Fibroblast of skin of left biceps (primary cell): ENCODE data around the gene IQCK.

Experiments
- DNase-seq, 2 experiments: peaks; one replicate each; pipeline ENCODE4 v3.0.0-alpha.2; 2013; ENCODE audit warnings: low read depth in 2 of 2

Gene IQCK

DNA sequence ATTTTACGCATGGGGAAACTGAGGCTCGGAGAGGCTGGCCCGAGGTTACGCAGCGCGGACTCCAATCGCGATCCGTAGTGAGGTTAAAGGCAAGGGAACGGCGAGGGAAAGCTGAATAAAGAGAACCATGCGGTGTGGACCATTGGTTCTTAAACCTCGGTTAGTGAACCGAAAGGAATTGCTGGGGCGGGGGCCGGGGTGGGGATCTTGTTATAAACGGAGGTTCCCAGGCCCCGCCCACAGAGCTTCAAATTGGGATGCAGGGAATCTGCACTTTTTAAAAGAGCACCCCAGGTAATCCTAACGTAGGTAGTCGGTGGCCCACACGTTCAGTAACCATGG is 524 bp downstream of the IQCK start:
- no peak for DNase-seq

DNA sequence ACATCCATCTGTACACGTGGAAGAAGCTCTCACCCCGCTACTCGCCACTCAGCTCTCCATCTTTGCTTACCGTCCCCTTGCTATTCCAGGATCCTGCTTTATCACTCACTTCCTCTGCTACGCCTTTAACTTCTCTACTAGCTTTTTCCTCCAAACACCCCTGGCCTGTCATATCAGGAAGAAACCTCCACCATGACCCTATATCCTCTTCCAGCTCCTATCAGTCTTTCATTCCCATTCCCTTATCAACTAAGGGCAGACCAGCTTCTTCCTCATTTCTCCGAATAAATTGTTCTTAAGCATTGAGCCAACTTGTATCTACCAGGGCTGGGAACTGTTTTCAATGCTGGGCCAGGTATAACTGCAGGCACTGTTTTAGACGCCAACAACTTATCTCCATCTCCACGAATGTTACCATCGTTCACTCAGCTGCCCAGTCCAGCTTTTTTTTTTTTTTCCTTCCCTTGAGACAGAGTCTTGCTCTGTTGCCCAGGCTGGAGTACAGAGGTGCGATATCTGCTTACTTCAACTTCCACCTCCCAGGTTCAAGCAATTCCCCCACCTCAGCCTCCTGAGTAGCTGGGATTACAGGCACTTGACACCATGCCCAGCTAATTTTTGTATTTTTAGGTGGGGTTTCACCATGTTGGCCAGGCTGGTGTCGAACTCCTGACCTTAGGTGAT is 4.3 kb downstream of the IQCK start:
- no peak for DNase-seq

DNA sequence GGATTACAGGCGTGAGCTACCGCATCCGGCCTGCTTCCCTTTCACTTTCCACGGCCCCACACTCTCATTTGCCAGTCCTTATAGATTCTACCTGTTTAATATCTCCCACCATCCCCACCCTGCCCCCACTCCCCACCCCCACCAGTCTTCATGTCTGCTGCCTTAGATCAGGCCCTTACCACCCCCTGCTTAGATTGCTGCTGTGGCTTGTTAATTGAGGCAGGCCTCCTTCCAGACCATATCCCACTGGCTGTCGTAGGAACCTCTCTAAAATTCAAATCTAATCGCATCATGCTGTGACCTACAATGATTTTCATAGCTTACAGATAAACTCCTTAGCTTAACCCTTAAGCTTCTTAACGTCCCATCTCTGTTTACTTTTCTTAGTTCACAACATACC is 4.9 kb downstream of the IQCK start:
- DNase-seq = no peak

DNA sequence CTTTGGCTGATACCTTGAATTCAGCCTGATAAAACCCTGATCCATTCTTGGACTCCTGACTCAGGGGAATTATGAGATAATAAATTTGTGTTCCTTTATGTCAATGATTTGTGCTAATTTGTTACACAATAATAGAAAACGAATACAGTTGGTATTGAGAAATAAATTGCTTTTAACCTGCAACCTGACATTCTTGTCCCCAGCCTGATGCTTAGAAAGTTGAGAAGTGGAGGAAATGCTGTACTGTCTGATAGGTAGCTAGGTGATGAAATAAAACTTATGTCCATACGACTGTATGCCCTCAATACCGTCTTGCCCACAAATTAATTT is 10.5 kb downstream of the IQCK start:
- DNase-seq = no peak

DNA sequence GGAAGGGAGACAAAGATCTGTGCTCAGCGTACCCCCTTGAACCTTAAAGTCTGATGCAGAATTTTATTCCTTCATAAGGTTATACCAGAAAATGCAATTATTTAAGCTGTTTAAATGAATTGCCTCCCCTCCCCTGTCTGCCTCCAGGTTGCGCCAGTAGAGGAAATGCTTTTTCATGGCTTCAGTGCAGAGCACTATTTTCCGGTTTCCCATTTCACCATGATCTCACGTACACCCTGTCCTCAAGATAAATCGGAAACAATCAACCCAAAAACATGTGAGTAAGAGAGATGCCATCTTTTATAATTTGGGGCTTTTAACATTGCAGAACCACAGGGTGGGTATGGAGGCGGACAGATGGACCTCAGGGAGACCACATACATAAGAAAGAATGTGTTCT is 15.5 kb downstream of the IQCK start:
- DNase-seq = no peak

DNA sequence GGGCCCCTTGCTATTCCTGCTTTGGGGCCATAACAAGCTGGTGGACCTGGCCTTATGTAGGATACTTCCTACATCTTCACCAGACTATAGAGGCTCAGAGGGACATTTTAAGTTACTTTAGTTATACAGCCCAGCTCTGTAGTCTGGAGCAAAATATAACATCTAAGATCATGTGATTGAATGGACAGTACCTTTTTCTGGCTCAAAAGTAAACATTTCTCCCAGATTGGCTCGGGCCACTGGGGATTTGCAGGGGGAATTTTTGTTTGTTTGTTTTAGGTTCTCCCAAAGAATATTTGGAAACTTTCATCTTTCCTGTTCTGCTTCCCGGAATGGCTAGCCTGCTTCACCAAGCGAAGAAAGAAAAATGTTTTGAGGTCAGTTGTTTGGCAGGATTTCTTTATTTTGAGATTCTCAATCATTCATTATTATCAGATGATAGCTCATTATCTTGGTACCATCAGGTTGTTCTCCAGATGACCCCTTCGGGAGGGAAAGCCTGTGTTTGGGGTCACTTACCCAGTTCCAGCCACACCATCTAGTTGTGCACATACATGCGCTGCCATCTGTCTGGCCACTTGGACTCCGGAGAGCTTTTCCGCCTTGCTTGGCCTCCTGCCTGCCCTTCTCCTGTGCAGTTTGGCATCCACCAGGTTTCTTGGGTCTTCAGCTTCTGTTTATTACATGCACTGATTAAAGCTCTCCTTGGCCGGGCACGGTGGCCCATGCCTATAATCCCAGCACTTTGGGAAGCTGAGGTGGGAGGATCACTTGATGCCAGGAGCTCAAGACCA is 17.2 kb downstream of the IQCK start:
- DNase-seq = no peak

DNA sequence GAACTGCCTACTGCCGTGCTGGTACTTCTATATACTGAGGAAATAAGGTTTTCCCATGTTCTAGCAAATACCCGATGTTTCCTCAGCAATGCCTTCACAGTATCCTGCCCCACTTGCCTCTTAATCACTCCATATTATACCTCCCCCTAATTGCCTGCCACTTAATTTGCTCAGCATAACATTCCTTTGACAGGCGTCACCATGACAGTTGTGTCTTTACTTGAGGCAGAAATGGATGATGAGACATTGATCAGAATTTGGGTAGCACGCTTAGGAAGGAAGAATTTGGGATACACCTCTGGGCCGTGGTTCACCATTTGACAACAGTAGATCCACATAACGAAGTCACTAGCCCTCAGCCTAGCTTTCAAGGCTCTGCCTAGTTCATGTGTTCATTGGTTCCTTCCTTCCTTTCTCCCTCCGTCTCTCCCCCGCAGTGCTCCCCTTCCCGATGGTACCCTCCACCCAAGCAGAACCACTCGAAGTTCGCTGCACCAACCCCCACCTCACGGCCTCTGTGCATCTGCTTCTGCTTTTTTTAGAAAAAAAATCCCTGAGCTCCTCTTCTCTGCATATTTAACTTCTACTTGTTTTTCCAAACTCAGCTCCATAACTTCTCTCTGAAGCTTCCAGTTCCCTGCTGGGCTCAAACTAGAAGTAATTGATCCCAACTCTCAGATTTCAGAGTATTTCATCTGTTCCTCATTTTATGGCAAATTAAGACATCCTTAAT is 19.4 kb downstream of the IQCK start:
- no peak for DNase-seq

DNA sequence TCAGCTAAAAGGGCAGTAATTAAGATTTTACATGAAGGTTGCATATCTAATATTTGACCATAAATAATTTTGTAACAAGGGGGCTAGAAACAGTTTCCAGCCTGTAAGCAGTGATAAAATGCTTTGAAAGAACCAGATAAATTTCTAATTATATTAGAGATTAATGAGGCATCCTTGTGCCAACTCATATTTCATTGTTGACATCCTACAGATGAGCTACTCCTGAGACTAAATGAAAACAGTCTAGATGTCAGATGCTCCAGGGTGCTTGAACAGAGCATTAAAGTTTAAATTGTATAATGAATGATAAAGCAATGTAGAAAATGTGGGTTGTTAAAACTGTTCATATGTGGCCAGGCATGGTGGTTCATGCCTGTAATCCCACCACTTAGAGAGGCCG is 23.3 kb downstream of the IQCK start:
- no peak for DNase-seq

DNA sequence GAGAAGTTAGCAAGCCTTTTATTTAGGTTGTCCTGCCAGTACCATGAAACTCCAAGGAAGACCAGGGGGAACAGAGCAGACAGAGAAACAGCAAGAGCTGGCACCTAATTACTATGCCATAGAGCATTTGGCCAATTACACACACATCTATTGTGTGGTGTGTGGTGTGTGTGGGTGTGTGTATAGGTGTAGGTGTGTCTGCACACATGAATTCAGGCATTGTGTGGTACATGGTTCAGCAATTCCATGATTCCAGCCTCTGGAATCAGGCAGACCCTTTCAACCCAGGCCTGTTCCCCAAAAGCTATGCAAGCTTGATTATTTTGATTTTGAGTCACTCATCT is 25.7 kb downstream of the IQCK start:
- DNase-seq = no peak

DNA sequence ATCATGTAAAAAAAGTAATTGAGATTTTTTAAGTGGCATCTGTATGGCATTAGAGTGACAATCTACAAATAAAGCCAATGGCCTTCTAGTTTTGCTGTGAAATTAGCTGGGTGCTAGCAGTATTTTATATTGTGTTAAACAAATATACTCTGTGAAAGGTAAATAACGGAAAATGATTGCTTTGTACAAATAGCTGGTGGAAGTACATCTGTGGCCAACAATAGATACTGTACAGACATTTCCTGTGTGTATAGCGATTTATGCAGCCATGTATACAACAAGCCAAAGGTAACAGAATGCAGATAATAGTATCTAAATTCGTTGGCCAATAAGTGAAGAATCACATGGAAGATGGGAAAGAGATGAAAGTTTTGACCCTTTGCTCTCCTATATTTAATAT is 26.6 kb downstream of the IQCK start:
- DNase-seq = no peak

DNA sequence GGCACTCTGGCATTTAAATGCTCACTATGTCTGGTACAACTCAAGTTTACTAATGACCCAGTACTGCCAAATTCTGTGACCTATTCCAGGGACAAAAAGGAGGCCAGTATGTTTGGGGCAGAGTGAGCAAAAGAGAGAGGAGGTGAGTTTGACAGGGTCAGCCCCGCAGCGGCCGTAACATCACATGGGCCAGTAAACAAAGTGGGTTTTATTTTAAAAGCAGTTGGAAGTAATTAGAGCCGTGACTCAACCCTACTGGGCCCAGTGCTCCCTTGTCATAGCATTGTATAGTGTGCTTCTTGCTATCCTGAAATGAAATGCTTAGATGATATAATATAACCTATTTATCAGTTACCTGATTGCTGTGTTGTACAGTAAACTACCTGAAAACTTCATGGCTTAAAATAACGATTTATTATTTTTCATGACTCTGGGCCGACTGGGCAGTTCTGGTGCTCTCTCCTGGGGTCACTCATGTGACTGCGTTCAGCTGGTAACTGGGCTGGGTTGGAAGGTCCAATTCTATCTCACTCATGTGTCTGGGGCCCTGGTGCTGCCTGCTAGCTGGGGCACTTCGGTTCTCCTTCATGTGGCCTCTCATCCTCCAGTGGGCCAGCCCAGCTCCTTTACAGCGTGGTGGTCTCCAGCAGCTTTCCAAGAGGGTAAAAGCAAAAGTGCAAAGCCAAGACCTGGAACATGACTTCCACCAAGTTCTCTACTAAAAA is 27.4 kb downstream of the IQCK start:
- DNase-seq = no peak

DNA sequence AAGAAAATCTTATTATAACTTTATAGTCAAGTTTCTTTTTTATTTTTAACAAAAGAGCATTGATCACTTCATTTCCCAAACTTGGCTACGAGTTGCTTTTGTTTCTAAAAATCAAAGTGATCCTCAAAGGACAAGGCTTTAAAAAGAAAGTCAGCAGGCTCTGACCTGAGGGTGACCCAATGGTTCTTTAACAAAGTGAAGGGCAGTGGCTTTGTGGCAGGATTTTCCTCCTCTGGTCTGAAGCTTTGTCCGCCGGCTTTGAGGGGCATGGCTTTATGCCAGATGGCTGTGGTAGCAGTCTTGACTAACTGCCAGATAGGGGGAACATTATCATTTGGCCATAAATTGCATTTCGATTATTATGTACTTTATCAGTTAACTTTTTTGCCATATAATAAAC is 28.5 kb downstream of the IQCK start:
- DNase-seq = no peak

DNA sequence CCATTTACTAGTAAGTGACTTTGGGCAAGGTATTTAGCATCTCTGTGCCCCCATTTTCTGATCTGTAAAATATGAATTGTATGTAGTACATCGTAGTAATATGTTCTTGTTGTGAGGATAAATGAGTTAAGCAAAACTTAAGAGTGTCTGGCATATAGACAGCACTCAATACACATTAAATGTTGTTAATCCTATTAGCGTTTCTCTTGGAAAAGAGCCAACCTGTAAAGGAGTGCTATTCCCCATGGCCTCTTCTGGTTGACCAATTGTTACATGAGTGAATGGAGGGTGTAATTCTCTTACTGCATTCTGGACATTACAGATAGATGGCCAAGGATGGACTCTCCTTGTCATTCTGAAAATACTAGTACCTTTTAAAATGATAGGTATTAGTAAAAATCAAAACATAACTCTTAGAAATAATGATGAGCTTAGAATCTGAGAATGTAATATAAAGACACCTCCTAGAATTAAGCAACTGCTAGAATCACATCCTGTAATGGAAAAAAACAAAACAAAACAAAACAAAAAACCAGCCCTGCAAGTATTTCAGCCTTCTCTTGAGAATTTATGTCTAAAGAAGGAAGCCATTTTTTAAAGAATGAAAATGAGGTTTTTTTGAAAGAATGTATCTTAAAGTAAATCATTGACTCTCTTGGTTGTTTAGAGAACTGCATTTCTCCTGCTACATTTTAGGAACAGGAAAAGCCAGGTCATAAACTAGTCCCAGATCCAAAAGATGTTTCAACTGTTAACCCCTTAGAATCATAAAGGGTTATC is 30.5 kb downstream of the IQCK start:
- no peak for DNase-seq

DNA sequence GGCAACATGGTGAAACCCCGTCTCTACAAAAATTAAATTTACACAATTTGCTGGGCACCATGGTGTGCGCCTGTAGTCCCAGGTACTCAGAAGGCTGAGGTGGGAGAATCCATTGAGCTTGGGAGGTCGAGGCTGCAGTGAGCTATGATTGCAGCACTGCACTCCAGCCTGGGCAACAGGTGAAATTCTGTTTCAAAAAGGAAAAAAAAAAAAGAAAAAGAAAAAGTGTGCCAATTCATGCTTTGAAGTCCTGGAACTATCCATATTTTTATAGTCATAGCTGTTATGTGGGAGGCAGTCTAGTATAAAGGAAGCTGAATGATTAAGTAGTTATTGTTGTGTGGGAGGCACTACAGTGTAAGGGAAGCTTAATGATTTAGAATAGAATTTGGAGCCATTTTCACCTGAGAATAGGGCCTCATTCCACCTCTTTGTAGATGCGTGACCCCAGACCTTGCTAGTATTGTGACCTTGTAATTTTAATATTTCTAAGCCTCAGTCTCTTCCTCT is 31.6 kb downstream of the IQCK start:
- DNase-seq = no peak

DNA sequence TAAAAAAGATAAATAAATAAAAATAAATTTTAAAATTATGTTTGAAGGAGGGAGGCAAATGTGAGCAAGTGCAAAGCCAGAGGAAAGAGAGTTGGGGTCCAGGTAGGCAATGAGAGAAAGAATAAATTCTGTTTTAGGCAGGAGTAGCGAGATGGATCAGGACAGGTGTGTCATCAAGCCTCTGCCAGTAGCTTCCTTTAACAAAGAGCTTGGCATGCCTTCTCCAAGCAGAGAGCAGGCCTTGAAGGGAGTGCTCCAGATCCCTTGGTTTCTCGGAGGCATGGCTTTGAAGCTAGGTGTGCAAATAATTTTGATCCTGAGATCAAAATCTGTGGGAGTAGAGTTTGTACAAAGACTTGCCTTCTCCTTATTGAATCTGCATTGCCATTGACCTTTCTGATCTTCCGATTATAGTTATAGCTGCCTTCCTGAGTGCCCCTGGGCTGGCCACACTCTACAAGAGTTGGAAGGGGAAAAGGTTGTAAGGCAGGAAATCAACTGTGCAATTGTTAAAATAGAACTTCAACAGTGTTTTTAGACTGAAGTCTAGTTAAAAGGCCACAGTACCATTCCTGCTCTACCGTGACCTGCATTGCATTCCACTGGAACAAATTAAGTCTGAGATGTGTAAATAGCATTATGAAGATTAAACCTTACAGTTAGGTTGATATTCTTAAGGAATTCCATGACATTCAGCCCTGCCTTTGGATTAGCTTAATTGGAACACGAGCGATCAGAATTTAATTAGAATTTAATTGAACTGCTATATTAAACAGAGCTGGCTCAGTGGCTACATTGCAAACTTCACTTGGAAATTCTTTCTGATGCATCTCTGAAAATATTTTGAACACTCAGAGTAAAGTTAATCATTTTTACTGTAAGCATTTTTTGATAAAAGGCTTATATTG is 33.7 kb downstream of the IQCK start:
- DNase-seq = no peak

DNA sequence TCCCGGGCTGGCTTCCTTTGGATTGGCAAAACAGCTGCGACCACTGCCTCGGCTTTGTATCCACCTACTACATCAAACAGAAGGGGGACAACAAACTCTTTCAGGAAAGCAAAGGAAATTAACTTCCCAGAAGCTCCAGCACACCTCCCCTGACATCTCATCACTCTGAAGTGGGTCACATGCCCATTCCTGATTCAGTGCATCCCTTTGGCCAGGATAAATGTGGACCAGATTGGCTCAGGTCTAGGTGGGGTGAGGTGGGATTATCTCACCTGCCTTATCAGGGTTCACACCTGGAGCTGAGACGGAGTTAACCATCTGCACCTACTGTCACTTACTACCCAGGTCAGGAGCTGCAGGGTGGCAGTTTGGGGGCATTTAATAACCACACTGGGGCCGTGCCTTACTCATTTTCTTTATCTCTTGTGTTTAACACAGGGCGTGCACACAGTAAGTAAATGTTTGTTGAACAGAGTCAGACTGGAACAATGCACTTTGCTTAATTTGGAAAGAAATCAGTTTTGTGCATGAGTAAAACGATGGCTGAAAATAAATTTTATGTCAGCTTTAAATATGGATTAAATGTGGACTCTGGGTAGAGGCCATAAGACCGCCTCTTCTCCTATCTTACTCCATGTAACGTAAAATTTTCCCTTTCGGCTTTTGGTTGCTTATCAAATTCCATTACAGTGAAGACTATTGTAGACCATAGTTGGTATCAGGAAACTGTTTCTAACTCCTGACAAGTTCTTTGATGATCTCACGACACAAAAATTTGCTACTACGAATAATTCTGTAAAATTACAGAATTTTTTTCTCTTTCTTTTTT is 36.0 kb downstream of the IQCK start:
- DNase-seq = no peak

DNA sequence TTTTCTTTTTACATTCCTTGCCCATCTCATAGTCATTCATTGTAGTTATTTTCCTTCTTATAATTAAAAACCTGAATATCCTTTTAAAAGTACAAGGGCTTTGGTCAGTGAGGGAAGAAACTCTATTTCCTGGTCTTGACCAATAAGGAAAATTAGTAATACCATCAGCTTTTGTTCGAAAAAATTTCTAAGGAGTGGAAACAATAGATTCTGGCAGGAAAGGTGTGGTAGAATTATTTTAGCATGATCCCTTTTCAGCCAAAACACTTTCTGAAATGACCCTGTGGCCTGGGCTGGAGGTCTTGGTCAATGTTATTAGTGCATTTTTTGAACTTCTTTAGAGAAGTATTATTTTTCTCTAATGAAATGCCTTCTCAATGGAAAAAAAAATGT is 36.6 kb downstream of the IQCK start:
- DNase-seq = no peak

DNA sequence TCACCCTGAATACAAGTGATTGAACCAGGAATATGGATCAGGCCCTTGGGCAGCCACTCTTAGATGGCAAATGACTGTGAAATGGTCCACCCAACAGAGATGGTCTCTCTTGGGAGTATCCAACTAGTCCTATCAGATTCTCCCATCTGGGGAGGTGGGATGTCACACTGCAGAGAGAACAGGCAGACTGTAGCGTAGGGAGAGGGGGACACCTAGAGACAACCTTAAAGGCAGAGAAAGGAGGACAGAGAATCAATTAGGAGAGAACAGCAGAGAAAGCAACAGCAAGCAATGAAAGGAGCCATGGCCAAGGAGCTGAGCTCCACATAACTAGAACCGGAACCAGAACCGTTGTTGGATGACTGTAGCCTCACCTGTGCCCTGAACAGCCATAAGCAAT is 37.2 kb downstream of the IQCK start:
- DNase-seq = no peak

DNA sequence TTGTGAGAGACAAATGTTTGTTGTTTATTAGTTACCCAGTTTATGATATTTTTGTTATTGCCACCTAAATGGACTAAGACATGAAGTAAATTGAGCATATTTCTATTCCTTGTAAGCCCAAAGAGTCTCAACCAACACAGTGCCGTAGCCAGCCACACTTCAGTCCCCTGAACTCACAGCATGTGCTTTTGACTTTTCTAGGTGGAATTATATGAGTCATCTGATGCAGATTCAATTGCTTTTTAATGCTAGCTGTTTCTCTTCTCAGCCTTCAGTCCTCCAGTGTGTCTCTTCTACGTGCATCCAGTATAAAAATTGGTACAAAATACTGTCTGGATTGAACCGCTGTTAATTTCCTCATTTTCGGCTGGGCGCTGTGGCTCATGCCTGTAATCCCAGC is 39.0 kb downstream of the IQCK start:
- no peak for DNase-seq
